Ramos (cell line): ENCODE measurements around the gene AP4M1.

Experiments used
- in situ Hi-C: fragments of 300-500 bp; cut with MboI; formaldehyde crosslinking; loops from one replicate; pipeline ENCODE4 v1.14.3; 2022; ENCODE audit warnings: low sequenced_read_pairs; ENCODE audit not compliant: unreplicated experiment

AP4M1 gene

DNA sequence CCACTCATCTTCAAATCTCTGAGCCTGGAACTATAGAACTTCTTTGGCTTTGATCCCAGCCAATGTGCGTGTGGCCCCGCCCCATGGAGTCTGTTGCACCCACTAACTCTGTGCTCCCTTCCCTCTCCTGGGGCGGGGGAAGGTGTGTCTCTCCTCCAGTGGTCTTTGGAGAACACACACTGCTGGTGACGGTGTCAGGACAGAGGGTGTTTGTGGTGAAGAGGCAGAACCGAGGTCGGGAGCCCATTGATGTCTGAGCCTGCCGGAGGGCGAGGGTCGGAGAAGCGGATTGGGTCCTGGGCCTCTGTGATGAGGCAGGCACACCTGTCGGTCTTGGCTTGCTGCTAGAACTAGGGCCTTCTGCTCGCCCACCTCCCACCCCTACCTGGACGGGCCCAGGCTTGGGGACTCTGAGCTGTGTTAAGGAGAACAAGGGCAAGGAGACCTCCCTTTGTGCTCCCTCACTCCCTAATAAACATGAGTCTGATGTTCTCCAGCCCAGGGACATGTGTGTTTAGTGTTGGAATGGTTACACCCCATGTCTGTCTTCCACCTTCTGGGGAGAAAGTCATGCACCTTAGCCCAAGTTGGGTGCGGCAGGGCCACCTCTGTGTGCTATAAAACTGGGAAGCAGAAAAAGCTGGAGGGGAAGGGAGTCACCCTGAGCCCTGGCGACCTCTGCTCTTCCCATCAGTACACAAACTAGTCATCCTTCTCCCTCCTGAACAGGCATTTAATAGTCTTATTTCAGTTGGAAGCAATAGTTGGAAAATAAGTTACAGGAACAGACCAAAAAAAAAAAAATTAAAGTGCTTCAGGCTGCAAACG is 52.5 kb downstream of the AP4M1 start:
- in situ Hi-C loops, result no loop called here

DNA sequence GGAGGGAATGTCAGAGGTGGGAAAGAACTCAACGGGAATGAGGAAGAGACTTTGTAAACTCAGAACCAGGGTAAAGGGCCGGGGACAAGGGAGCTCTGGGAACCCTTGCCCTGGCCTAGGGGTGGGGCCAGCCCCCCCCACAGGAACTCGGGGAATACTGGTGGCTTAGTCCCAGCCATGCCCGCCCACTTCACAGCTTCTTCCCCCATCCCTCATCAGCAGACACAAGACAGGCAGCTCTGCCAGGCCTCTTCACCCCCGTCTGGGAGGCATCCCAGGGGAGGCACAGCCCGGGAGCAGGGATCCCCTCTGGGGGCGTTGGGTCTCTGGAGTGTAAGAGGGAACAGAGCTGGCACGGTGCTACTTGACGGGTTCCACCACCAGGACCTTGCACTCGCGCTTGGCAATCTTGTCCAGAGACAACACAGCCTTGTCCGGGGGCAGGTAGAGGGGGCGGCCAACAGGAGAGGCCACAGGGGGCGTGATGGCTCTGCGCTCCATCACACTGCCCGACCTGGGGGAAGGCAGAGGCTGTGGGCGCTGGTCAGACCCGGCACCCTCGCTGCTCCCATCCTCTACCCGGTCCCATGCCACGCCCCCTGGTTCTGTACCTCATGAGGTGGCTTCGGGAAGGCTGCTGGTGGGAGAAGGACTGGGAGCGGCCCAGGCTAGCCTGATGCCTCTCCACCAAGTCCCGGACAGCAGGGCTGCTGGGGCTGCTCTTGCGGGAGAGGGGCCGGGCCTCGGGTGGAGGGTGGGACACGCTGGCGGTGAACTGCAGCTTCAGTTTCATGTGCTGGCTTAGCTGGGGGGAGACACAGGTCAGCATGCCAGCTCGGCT is 53.4 kb downstream of the AP4M1 start:
- in situ Hi-C loops, result no loop called here

DNA sequence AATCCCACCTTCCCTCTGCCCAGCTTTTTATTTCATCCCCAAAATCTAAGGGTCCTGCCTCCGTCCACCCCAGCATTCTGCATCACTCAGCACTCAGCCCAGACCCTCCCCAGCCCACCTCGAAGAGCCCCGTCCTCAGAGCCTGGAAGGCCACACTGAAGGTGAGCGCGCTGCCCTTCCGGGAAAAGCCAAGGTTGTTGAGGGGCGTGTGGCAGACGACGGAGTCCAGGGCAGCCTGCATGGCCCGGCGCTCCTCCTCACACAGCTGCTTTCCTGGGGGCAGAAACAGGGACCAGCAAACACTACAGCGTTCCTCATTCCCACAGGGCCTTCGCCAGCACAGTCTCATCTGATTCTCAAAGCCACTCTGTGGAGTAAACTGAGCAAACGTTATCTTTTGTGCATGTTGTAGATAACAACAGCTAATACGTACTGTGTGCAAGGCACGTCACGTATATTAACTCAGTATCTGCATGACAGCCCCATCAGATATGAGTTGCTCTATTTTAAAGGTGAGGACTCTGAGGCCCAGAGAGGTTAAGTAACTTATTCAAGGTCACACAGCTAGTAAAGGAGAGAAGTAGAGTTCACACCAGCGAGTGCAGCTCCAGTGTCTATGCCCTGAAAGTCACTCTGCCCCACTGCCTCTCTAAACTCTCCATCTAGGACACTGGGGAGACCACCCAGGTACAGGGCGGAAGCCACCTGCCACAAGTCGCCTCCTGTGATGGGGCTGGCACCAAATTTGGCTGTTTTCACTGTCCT is 54.3 kb downstream of the AP4M1 start:
- in situ Hi-C loops, result no loop called here

DNA sequence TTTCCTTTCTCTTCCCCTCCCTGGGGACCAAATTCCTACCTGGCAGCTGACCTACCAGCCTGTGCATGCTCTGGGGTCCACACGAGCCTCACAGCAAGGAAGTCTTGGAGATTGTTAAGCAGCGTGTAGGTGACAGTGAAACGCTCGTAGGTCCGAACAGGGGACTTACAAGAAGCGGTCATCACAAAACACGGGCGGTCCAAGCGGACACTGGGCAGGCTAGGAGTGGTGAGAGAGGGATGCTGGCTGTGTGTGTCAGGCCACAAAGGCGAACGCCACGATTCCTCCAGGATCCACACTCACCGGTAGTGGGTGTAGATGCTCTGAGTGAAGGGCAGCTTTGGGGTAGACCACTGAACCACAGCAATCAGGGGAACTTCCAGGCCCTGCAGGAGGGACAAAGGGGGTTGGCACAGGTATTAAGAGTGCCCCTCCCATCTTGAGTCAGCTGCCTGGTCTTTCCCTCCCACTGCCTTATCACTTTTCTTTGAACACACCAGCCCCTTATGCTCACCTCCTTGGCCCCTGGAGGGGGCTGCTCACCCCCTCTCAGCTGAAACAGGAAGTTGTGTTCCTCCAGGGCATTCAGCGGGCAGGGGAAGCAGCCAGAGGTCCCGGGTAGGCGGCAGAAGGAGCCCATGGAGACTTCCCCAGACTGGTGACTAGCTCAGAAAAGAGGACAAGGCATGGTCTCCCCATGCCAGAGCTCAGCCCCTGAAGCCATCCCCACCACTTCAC is 55.1 kb downstream of the AP4M1 start:
- in situ Hi-C loops, result no loop called here

DNA sequence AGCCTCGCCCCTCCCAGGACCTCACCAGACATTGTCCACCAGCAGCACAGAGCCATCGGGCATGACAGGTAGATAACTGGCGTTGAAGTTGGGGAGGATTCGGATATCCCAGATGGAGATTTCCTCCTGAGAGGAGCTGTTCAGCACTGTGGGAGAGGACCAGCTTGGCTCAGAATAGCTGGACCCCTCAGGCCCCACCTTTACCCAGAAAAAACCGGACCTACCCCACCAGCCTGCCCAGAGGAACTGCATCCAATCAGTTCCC is 55.6 kb downstream of the AP4M1 start:
- in situ Hi-C loops, result no loop called here

DNA sequence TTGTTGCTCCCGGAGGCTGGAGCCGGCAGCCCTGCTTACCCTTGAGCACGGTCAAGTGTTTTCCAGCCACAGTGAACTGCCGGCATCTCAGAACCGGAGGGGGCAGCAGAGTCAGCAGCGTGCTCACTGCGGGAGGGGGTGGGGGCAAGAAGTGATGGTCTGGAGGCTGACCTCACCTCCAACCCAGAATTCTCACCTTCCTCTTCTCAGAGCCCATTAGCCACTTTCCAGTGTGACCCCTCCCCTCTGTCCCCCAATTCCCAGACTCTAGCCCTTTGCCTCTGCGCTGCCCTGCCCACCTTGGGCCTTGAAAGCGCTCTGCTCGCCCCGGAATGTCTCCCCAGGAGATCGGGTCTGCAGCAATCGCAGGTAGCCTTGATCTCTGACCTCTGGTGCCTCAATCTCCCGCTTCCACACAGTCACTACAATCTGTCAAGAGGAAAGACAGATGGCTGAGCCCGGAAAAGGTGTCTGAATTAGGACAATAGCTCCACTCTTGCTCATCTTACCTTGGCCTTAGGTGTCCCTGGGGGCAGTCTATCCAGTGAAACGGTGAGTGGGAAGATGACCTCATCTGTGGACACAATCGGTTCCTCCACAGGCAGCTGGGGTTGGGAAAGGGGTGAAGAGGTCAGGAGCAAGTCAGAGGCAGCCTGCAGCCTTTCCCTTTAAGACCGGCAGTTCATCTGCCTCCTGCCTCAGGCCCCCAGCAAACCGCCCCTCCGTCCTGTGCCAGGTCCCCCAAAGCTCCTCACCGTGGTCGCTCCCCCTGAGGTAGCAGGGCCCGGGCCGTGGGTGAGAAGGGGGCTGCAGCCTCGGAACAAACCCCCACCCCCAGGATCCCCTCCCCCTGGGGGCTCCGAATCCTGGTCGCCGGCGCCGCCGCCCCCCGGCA is 56.1 kb downstream of the AP4M1 start:
- in situ Hi-C loops, result no loop called here
